GM19025 (cell line): ENCODE results near the gene CEP68.
"Not testable (repeated sequence)": the region's sequence is repeated elsewhere in the genome, so short reads cannot be mapped to it uniquely, and the experiment has no call there.

ENCODE experiments used
- ATAC-seq: cut with Tn5 transposase; IDR thresholded peaks from one replicate; pipeline ENCODE4 v1.9.1; 2021; ENCODE audit warnings: mild to moderate bottlenecking, low read depth, moderate library complexity; ENCODE audit not compliant: unreplicated experiment

CEP68 gene

GRCh38 chr2:65030476-65031332 lies 25.5 kb upstream of the CEP68 start:
- ATAC-seq: no peak

GRCh38 chr2:65031341-65032018 lies 24.7 kb upstream of the CEP68 start:
- no peak for ATAC-seq

GRCh38 chr2:65032019-65032975 lies 23.9 kb upstream of the CEP68 start:
- ATAC-seq: no peak

- ATAC-seq: no peak
Measured at GRCh38 chr2:65033178-65033577, 23.0 kb upstream of the CEP68 start.

- not testable (repeated sequence) for ATAC-seq
Measured at GRCh38 chr2:65033667-65034066, 22.5 kb upstream of the CEP68 start.

- no peak for ATAC-seq
Measured at GRCh38 chr2:65035351-65035943, 20.8 kb upstream of the CEP68 start.

- no peak for ATAC-seq
Measured at GRCh38 chr2:65037178-65037577, 19.0 kb upstream of the CEP68 start.

- no peak for ATAC-seq
Measured at GRCh38 chr2:65039640-65040039, 16.6 kb upstream of the CEP68 start.

GRCh38 chr2:65040400-65041261 lies 15.6 kb upstream of the CEP68 start:
- ATAC-seq: peak; percentile 82

GRCh38 chr2:65043001-65043400 lies 13.2 kb upstream of the CEP68 start:
- no peak for ATAC-seq

GRCh38 chr2:65044097-65044735 lies 12.0 kb upstream of the CEP68 start:
- ATAC-seq: no peak

GRCh38 chr2:65045651-65046050 lies 10.6 kb upstream of the CEP68 start:
- ATAC-seq: no peak

- no peak for ATAC-seq
Measured at GRCh38 chr2:65046633-65047407, 9.4 kb upstream of the CEP68 start.

- ATAC-seq: no peak
Measured at GRCh38 chr2:65049010-65049639, 7.1 kb upstream of the CEP68 start.

GRCh38 chr2:65050931-65051330 lies 5.3 kb upstream of the CEP68 start:
- ATAC-seq: no peak

- ATAC-seq: peak; percentile 32
Measured at GRCh38 chr2:65053199-65053598, 3.0 kb upstream of the CEP68 start.

- no peak for ATAC-seq
Measured at GRCh38 chr2:65054749-65055421, 1.3 kb upstream of the CEP68 start.
